Measurements from ENCODE around the gene CELF1. TPM values are rescaled to one million over a fixed set of nuclear protein-coding genes. Genes with fewer than 3 reads are reported as not detected.

The CELF1 gene
- total and polyA plus RNA-seq, 3 donors from 2014 or later = 74.3 to 208 (median 193) TPM

- no peak overlapping the region for H3K27ac ChIP-seq
- 93 to 94% methylated on average over 4 of the region's 4 CpGs for WGBS, 2 donors
- H3K4me3 ChIP-seq = no peak overlapping the region
- H3K36me3 ChIP-seq (ENCODE audit: low read depth, missing control alignments) = no peaks in the 10 kb centered on the region
- H3K27me3 ChIP-seq = no peaks in the 10 kb centered on the region
- no peak for DNase-seq
- TF ChIP-seq CTCF (IDR thresholded peaks at IDR 0.05) (no peak), POLR2A (IDR thresholded peaks at IDR 0.05) (no peak)
- intact Hi-C loops (cut with DNase I; ENCODE audit: low total_unique reads) = loop anchor here (10.0 kb wide), 1 partner anchor 77 kb away; the partner anchor contains the start of gene SPI1
- no peaks in the 10 kb centered on the region for H3K9me3 ChIP-seq
- H3K4me1 ChIP-seq = peaks cover 6% of the 10 kb centered on the region
Observed at GRCh38 chr11:47451436-47451835, 101.5 kb downstream of the CELF1 start.

- no peak overlapping the region for H3K27ac ChIP-seq
- H3K9me3 ChIP-seq = no peaks in the 10 kb centered on the region
- intact Hi-C loops (cut with DNase I; ENCODE audit: low total_unique reads) = no loop called here
- no peaks in the 10 kb centered on the region for H3K27me3 ChIP-seq
- WGBS, 2 donors = 85 to 87% methylated on average over 4 to 8 of the region's 8 CpGs
- DNase-seq = no peak
- H3K36me3 ChIP-seq (ENCODE audit: low read depth, missing control alignments) = no peaks in the 10 kb centered on the region
- H3K4me3 ChIP-seq = no peak overlapping the region
- TF ChIP-seq POLR2A (IDR thresholded peaks at IDR 0.05) (no peak), CTCF (IDR thresholded peaks at IDR 0.05) (no peak)
- peaks cover 6% of the 10 kb centered on the region for H3K4me1 ChIP-seq
Observed at GRCh38 chr11:47449541-47449940, 103.4 kb downstream of the CELF1 start.

GRCh38 chr11:47448566-47449427 is 104.1 kb downstream of the CELF1 start, which contains the start of gene RAPSN:
TSS of gene RAPSN (minus strand) at chr11:47449136. CDS start at chr11:47448964, 172 bp downstream.
- Histone ChIP-seq H3K27me3 (no peaks in the 10 kb centered on the region), H3K36me3 (ENCODE audit: low read depth, missing control alignments) (no peaks in the 10 kb centered on the region), H3K9me3 (no peaks in the 10 kb centered on the region), H3K27ac (no peak within 1 kb of the TSS), H3K4me3 (no peak within 1 kb of the TSS), H3K4me1 (no peaks in the 10 kb centered on the region)
- no peak for TF ChIP-seq POLR2A (IDR thresholded peaks at IDR 0.05)
- no peak for TF ChIP-seq CTCF (IDR thresholded peaks at IDR 0.05)
- WGBS, 2 donors = 60 to 83% methylated on average over 2 to 32 of the region's 32 CpGs
- intact Hi-C loops (cut with DNase I; ENCODE audit: low total_unique reads) = no loop called here
- DNase-seq = no peak

GRCh38 chr11:47447906-47448305 is 105.0 kb downstream of the CELF1 start:
- Histone ChIP-seq H3K27ac (no peak overlapping the region), H3K4me3 (no peak overlapping the region), H3K36me3 (ENCODE audit: low read depth, missing control alignments) (no peaks in the 10 kb centered on the region), H3K27me3 (no peaks in the 10 kb centered on the region), H3K4me1 (no peaks in the 10 kb centered on the region), H3K9me3 (no peaks in the 10 kb centered on the region)
- TF ChIP-seq CTCF (IDR thresholded peaks at IDR 0.05) = no peak
- TF ChIP-seq POLR2A (IDR thresholded peaks at IDR 0.05) = no peak
- DNase-seq = no peak
- intact Hi-C loops (cut with DNase I; ENCODE audit: low total_unique reads) = no loop called here
- 94% methylated on average over 9 to 12 of the region's 12 CpGs for WGBS, 2 donors
